NCI-H128 (cell line): ENCODE measurements around the gene MCFD2.

Experiments
- DNase-seq: peaks from one replicate; lab custom pipeline; 2025; ENCODE audit not compliant: unreplicated experiment; lab: John Stamatoyannopoulos, UW

Gene MCFD2

GRCh38 chr2:46915281-46915810 lies at the start of gene MCFD2:
MCFD2 (minus strand) TSS chr2:46915806; CDS start chr2:46909171, 6,635 bp downstream.
- DNase-seq, result no peak

GRCh38 chr2:46964835-46965560 lies 49.4 kb upstream of the MCFD2 start:
- no peak for DNase-seq

GRCh38 chr2:46963941-46964673 lies 48.5 kb upstream of the MCFD2 start:
- no peak for DNase-seq

- DNase-seq, result no peak
Observed at GRCh38 chr2:46963210-46963609, 47.6 kb upstream of the MCFD2 start.

- no peak for DNase-seq
Observed at GRCh38 chr2:46962751-46963150, 47.1 kb upstream of the MCFD2 start.

- DNase-seq, result no peak
Observed at GRCh38 chr2:46960618-46961017, 45.0 kb upstream of the MCFD2 start.

GRCh38 chr2:46958431-46959017 lies 42.9 kb upstream of the MCFD2 start:
- no peak for DNase-seq

GRCh38 chr2:46956981-46957531 lies 41.5 kb upstream of the MCFD2 start:
- DNase-seq, result no peak

- DNase-seq, result no peak
Observed at GRCh38 chr2:46955764-46956163, 40.2 kb upstream of the MCFD2 start.

- DNase-seq, result no peak
Observed at GRCh38 chr2:46954951-46955571, 39.5 kb upstream of the MCFD2 start.

GRCh38 chr2:46952171-46952570 lies 36.6 kb upstream of the MCFD2 start:
- no peak for DNase-seq

GRCh38 chr2:46951290-46952064 lies 35.9 kb upstream of the MCFD2 start:
- DNase-seq, result no peak

- no peak for DNase-seq
Observed at GRCh38 chr2:46950314-46950713, 34.7 kb upstream of the MCFD2 start.

GRCh38 chr2:46947841-46948240 lies 32.2 kb upstream of the MCFD2 start:
- DNase-seq, result no peak

GRCh38 chr2:46945671-46946070 lies 30.1 kb upstream of the MCFD2 start:
- no peak for DNase-seq

- DNase-seq, result no peak
Observed at GRCh38 chr2:46943881-46944798, 28.5 kb upstream of the MCFD2 start.

- no peak for DNase-seq
Observed at GRCh38 chr2:46942891-46943626, 27.5 kb upstream of the MCFD2 start.

GRCh38 chr2:46942143-46942526 lies 26.5 kb upstream of the MCFD2 start:
- no peak for DNase-seq
